CD4-positive, alpha-beta T cell treated with Interleukin-17A for 1 hour (primary cell): ENCODE results near the gene HES1.

ENCODE experiments used
- DNase-seq: peaks from one replicate; pipeline ENCODE4 v3.0.0-alpha.2; 2020

The HES1 gene

DNA sequence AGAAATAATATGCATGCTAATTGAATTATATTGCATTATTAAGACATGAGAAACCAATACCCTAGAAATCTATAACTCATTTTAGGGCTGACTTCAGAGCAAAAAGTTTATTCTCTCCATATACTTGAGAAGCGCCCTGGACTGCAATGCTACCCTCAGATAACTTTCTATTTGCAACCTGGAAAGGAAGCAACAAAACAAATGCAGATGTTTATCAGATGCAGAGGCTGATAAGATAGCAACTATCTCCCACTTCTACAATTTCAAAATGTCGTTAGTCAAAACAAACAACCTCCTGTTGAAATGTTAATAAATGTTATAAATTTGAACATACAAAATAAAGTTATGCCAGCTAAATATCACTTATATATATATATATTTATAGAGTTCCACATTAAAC is 34.8 kb downstream of the HES1 start:
- no peak for DNase-seq

DNA sequence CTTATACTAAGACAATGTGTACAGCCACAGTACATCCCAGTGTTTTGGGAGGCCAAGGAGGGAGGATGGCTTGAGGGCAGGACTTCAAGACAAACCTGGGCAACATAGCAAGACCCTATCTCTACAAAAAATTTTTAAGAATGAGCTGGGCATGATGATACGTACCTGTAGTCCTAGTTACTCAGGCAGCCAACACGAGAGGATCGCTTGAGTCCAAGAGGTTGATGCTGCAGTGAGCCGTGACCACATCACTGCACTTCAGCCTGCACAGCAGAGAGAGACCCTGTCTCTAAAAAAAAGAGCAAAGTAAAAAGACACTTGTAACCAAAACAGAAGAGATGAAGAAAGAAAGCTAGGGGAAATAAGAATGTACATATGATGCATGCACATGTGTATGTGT is 38.5 kb downstream of the HES1 start:
- no peak for DNase-seq

DNA sequence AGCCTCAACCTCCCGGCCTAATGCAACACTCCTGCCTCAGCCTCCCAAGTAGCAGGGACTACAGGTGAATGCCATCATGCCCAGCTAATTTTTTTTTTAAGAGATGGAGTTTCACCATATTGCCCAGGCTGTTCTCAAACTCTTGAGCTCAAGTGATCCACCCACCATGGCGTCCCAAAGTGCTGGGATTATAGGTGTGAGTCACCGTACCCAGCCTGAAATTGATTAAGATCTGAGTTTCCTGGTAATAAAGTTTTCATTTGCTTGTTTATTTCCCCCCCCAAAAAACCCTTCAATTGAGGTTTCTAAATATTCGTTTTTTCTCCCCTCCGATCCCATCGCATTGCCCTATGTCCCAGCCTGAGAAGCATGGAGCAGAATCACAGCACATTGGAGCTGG is 39.0 kb downstream of the HES1 start:
- DNase-seq: no peak

DNA sequence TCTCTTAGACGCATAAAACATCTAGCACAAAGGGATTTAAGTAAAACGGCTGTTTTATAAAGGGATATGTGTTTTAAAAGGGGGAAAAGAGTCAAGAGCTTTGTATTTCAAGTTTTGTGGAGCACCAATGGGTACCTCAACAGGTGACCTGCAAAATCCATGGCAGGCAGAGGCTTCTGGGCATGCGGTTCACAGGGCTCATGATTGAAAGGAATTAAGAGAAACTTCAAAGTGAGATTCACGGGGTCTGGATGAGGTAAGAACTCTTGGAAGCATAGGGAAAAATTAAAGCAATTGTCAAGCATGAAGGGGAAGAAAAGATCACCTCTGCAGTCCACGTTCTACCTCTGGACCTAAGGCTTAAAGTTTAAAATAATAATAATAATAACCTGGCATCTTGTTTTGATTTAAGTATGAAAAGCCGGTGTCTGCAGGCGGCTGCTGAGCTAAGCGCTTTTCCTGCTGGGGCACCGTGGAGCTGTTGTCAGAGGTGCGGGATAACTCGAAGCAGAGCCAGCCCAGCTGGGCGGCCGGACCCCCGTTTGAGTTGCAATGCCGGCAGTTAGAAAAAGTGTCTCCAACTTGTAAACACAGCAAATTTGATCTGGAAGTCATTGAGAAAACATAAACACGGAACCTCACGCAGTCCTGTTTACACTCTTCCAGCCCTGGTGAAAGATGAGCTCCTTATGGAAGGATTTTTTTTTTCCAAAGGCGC is 40.5 kb downstream of the HES1 start:
- no peak for DNase-seq

DNA sequence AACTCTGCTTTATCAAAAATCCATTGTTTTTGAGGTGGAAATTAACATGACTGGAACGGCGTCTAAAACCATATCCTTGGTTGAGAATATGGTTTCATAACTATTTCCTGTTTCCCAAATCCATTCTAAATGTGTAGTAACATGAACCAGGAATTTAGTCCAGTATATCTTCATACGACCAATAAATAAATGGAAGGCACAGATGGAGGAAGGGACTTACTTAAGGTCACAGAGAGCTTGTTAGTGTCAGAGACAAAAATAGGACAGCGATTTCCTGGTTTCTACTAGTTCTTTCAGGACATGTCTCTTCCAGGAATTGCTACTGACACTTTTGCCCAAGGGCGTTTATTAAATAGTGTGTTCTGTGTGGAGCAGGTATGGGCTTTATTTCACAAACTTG is 41.2 kb downstream of the HES1 start:
- DNase-seq: no peak

DNA sequence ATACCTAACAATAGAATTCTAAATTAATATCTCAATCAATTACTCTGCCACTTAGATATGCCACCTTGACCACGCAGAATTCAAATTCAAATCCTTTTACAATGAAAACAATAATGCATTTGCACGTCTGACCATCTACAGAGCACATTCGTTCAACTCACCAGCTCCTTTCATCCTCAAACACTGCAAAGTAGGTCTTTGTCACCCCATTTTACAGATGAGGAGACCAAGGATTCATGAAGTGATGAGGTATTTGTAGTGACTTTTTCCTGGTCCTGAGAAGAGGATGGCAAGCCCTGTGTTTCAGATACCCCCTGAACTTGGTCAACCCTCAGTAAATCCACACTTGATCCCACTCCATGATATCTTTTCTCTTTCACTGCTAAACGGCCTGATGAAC is 42.2 kb downstream of the HES1 start:
- DNase-seq: no peak

DNA sequence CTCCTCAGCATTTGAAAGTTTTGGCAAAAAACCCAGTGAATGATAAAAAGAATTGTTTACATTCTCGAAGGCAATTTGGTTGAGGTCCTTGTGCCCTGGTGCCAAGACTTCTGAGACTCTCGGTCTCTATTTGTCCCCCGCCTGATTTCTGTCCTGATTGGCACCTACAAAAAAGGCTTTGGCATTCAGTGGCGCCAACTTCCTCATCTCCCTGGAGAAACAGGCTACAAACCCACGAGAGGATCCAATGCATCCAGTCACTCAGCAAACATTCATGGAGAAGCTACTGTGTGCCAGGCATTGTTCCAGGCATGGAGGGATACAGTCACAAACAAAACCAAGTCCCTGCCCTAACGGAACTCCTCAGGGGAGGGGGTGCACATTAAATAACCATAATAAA is 42.7 kb downstream of the HES1 start:
- no peak for DNase-seq

DNA sequence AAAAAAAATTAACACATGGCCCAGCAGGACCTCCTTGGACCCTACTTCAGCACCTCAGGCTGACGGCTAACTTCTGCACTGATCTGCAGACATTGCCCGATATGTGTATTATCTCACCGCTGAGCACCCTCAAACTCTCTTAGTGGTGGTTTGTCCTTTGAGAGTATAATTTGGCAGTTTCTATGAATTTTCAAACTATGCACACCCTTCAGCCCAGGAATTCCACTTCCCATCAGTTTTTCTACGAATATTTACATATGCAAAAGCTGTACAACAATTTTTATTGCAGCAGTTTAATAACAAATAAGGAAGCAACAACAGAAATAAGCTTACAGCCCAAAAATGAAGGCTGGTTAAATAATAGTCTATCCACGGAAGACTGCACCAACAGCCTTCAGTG is 44.6 kb downstream of the HES1 start:
- no peak for DNase-seq

DNA sequence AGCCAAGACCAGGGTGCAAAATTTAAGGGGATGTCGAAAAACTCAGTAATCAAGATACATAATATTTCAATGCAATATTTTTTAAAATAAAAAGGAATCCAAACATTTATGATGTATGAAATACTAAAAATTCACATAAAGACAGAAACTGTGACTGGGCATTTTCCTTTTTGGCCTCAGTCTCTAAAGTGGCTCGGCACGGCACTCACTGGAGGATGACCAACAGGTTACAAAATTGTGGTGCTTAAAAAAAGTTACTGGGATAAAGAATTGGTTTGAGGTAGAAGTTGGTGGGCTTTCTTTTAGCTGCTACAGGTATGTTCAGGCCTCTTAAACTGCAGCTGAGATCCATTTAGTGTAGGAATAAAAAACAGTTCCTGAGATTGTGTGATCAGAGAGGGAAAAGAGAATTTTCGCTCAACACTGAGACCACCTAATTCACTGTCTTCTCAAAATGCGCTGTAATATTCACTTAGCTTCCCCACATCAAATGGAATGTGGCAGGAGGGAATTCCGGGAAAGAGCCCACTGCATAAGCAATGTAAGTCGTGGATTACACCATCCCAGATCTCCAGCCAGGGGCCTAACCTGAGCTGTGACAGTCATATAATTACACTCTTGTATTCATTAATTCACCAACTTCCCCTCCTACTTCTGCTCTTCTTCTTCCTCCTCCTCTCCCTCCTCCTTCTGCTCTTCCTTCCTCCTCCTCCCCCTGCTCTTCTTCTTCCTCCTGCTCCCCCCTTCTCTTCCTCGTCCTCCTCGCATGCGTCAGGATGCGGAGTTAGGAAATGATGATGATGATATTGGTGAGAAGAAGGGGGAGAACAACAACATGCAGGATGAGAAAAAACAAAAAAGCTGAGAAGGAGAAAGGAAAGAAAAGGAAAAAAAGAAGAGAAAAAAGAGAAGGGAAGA is 45.9 kb downstream of the HES1 start:
- no peak for DNase-seq

DNA sequence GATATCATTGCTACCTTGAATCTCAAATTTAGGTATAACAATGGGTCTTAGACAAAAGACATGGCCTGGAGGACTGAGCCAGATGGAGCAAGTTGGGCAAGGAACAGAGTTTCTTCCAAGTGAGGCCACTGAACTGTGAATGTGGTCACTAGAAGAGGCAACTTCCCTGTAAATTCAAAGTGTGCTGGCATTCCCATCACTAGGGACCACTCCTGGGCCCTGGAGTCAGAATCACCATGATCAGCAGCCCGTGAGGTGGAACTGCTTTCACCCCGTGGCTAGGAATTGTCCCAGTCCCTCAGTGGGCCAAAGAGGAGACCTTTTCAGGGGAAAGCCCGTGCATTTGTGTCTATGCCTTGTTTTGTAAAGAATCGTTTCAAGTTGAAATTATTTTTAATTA is 47.3 kb downstream of the HES1 start:
- no peak for DNase-seq

DNA sequence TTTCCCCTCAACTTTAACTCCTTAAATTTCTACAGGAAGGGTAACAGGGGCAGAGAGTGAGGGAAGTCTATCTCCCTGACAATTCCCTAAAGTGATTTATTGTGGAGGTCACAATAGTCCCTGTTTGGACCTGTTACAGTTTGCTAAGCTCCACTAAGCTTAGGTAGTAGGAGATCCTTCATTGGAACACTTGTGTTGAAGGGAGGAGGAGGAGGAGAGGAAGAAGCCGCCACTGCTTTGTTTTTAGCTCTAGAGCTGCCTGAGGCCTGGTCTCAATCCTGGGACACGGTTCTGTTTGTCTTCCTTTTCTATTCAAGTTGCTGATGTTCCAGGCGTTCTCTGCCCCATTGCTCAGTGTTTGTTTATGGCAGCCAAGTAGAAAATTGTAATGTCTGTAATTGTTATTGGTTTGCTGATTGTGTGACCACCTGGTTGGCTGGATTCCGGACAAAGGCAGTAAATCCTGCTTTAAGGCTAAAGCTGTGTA is 48.4 kb downstream of the HES1 start:
- no peak for DNase-seq

DNA sequence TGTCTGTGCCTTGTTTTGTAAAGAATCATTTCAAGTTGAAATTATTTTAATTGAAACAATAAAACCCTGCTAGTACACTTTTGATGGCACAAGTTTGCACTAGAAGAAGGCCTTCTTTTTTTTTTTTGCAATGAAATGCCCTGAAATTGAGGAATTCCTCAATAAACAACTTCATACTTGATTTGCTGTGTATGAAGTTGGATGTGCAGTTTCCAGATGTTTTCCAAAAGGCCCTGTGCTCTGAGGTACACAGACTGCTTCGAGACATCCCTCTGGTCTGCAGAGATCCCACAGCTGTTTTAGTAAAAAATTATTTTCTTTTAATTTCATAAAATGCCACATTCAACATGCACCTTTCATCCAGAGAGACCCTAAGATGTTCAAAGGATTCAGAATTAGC is 48.9 kb downstream of the HES1 start:
- DNase-seq: no peak

DNA sequence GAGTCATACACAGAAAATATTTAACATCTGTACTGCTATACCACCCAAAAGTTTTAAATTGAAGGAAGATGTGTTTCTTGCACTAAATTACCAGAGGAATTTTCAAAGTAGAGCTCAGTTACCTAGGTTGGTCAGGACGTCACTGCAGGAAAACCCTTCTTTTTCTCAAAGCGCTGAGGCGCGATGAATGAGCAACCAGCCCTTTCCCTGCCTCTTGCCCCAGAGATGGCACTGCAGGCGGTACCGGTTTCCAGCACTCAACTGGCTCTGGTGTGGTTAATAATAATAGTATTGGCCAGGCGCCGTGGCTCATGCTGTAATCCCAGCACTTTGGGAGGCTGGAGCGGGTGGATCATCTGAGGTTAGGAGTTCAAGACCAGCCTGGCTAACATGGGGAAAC is 49.3 kb downstream of the HES1 start:
- DNase-seq: no peak

DNA sequence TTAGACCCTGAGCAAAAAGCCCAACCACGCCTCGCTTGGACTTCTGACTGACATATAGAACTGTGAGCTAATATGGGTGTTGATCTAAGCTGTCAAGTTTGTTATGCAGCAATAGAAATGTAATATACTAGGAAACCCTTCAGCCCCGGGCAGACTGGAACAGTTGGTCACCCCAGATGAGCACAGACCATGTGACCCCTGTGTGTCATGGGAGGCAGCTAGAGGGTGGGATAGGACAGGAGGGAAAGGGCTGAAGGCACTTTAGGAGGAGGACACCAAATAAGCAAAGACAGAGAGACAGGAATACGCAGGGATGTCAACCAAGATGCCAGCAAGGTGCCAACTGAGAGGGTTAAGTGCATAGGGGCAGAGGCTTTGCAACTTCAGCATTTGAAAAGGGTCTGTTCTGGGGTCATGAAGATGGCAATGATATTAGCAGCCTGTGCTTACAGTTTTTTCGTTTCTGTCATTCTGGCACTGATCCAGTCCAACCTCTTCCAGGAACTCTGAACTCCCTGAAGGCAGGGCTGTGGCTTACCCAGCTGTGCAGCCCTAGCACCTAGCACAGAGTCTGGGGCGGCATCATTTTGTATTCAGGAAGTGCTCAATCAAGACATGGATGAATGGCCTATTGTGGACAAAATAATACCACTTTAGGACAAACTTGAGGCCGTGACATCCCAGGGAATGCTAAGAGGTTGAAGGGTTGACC is 51.4 kb downstream of the HES1 start:
- no peak for DNase-seq
